ENCODE measurements around the gene SPDL1. TPM values are rescaled to one million over a fixed set of nuclear protein-coding genes. Genes with fewer than 3 reads are reported as not detected.
"Not testable (repeated sequence)": the region's sequence is repeated elsewhere in the genome, so short reads cannot be mapped to it uniquely, and the experiment has no call there.

The SPDL1 gene
- total RNA-seq, 1 donor from 2014 or later, result 37.7 TPM

DNA sequence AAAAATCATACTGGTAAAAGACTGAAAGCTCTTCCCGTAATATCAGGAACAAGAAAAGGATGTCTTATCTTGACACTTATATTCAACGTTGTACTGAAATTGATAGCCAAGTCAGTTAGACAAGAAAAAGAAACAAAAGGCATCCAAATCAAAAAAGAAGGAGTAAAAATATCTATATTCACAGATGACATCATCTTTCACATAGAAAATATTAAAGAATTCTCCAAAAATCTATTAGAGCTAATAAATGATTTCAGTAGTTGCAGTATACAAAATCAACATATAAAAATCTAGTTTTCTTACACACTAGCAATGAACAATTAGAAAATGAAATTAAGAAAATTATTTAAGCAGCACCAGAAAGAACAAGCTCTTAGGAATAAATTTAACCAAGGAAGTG lies 24.3 kb downstream of the SPDL1 start:
- TF ChIP-seq, protein P1, sequence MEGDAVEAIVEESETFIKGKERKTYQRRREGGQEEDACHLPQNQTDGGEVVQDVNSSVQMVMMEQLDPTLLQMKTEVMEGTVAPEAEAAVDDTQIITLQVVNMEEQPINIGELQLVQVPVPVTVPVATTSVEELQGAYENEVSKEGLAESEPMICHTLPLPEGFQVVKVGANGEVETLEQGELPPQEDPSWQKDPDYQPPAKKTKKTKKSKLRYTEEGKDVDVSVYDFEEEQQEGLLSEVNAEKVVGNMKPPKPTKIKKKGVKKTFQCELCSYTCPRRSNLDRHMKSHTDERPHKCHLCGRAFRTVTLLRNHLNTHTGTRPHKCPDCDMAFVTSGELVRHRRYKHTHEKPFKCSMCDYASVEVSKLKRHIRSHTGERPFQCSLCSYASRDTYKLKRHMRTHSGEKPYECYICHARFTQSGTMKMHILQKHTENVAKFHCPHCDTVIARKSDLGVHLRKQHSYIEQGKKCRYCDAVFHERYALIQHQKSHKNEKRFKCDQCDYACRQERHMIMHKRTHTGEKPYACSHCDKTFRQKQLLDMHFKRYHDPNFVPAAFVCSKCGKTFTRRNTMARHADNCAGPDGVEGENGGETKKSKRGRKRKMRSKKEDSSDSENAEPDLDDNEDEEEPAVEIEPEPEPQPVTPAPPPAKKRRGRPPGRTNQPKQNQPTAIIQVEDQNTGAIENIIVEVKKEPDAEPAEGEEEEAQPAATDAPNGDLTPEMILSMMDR (conservative IDR thresholded peaks at IDR 0.05), result no peak
- peaks cover 2% of the 10 kb centered on the region for H3K9me3 Mint-ChIP-seq

DNA sequence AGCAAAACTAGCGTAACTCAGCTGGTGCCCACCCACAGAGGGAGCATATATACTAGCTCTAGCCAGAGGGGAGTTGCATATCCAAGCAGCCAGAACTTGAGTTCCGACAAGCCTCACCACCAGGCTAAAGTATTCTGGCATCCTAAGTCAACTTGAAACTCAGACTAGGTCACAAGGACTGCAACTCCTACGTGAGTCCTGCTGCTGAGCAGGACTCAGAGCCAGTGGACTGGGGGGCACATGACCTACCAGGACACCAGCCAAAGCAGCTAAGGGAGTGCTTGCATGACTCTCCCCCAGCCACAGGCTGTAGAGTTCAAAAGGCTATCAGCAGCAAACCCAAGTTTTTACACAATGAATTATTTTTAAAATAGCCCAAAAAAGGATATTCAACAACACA lies 26.1 kb downstream of the SPDL1 start:
- no peak overlapping the region for H3K4me3 Mint-ChIP-seq
- peaks cover 12% of the 10 kb centered on the region for H3K27me3 Mint-ChIP-seq
- no peaks in the 10 kb centered on the region for H3K36me3 Mint-ChIP-seq
- peaks cover 6% of the 10 kb centered on the region for H3K9me3 Mint-ChIP-seq
- no peak overlapping the region for H3K27ac Mint-ChIP-seq
- no peaks in the 10 kb centered on the region for H3K4me1 Mint-ChIP-seq (ENCODE audit: unreplicated experiment)
- no peak for DNase-seq (ENCODE audit: extremely low spot score, unreplicated experiment)
- TF ChIP-seq, protein P1 (conservative IDR thresholded peaks at IDR 0.05), result no peak

More for the DNA sequence above, 24.3 kb downstream of the SPDL1 start:
- peaks cover 4% of the 10 kb centered on the region for H3K36me3 Mint-ChIP-seq
- H3K4me1 Mint-ChIP-seq (ENCODE audit: unreplicated experiment), result no peaks in the 10 kb centered on the region
- DNase-seq (ENCODE audit: extremely low spot score, unreplicated experiment), result no peak
- H3K27ac Mint-ChIP-seq, result no peak overlapping the region
- peaks cover 12% of the 10 kb centered on the region for H3K27me3 Mint-ChIP-seq
- H3K4me3 Mint-ChIP-seq, result no peak overlapping the region

GRCh38 chr5:169610606-169611005 lies 27.0 kb downstream of the SPDL1 start:
- Mint-ChIP-seq H3K27ac (no peak overlapping the region), H3K36me3 (no peaks in the 10 kb centered on the region), H3K9me3 (peaks cover 6% of the 10 kb centered on the region), H3K4me1 (ENCODE audit: unreplicated experiment) (no peaks in the 10 kb centered on the region), H3K27me3 (peaks cover 14% of the 10 kb centered on the region), H3K4me3 (no peak overlapping the region)
- DNase-seq (ENCODE audit: extremely low spot score, unreplicated experiment), result no peak
- TF ChIP-seq, protein P1 (conservative IDR thresholded peaks at IDR 0.05), result no peak

DNA sequence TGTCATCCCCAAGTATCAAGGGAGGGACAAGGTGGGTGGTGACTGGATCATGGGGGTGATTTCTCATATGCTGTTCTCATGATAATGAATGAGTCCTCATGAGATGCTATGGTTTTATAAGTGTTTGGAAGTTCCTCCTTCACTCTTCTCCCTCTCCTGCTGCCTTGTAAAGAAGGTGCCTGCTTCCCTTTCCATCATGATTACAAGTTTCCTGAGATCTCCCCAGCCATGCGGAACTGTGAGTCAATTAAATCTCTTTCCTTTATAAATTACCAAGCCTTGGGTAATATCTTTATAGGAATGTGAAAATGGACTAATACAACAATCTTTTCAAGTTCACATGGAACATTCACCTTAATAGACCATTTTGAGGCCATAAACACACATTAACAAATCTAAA lies 32.0 kb downstream of the SPDL1 start:
- TF ChIP-seq, protein P1 (conservative IDR thresholded peaks at IDR 0.05), result no peak
- H3K4me3 Mint-ChIP-seq, result no peak overlapping the region
- no peak overlapping the region for H3K27ac Mint-ChIP-seq
- H3K4me1 Mint-ChIP-seq (ENCODE audit: unreplicated experiment), result no peaks in the 10 kb centered on the region
- H3K9me3 Mint-ChIP-seq, result peaks cover 10% of the 10 kb centered on the region
- peaks cover 24% of the 10 kb centered on the region for H3K27me3 Mint-ChIP-seq
- no peak for DNase-seq (ENCODE audit: extremely low spot score, unreplicated experiment)
- H3K36me3 Mint-ChIP-seq, result no peaks in the 10 kb centered on the region

DNA sequence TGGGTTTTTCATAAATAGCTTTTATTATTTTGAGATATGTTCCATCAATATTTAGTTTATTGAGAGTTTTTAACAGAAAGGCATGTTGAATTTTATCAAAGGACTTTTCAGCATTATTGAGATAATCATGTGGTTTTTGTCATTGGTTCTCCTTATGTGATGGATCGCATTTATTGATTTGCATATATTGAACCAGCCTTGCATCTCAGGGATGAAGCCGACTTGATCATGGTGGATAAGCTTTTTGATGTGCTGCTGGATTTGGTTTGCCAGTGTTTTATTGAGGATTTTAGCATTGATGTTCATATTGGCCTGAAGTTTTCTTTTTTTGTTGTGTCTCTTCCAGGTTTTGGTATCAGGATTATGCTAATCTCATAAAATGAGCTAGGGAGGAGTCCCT lies 40.7 kb downstream of the SPDL1 start:
- H3K27me3 Mint-ChIP-seq, result peaks cover 29% of the 10 kb centered on the region
- H3K9me3 Mint-ChIP-seq; H3K4me3 Mint-ChIP-seq; H3K36me3 Mint-ChIP-seq; H3K4me1 Mint-ChIP-seq (ENCODE audit: unreplicated experiment); DNase-seq (ENCODE audit: extremely low spot score, unreplicated experiment); H3K27ac Mint-ChIP-seq: not testable (repeated sequence)

DNA sequence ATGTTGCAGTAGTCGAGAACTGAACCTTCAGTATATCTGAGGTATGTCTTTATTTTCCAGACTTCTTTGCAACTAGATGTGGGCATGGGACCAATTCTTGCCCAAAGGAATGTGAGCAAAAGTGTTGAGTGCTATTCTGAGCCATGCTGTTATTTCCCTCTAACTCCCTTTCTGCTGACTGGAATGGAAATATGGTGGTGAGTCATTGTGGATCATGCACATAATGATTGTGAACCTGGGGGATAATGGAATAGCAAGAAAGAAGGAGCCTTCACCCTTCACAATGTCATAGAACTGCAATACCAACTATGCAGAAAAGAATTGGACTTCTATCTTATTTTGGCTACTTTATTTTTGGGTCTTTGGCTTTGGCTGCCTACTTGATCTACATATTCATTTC lies 43.2 kb downstream of the SPDL1 start:
- no peaks in the 10 kb centered on the region for H3K36me3 Mint-ChIP-seq
- H3K27me3 Mint-ChIP-seq, result peaks cover 30% of the 10 kb centered on the region
- H3K4me1 Mint-ChIP-seq (ENCODE audit: unreplicated experiment), result no peaks in the 10 kb centered on the region
- H3K27ac Mint-ChIP-seq, result no peak overlapping the region
- no peak for DNase-seq (ENCODE audit: extremely low spot score, unreplicated experiment)
- H3K4me3 Mint-ChIP-seq, result no peak overlapping the region
- TF ChIP-seq, protein P1 (conservative IDR thresholded peaks at IDR 0.05), result no peak
- no peaks in the 10 kb centered on the region for H3K9me3 Mint-ChIP-seq

Measured in type B pancreatic cell (in vitro differentiated cells).